HCT116 (cell line): ENCODE measurements around the gene CXADR.

ENCODE experiments used
- EZH2phosphoT487 ChIP-seq: fragments of 200-600 bp; IDR thresholded peaks from 2 replicates; pipeline ENCODE4 v1.6.1; 2018; ENCODE audit warnings: antibody characterized with exemption, borderline replicate concordance
- FOSL1 ChIP-seq: IDR thresholded peaks from 2 replicates; pipeline ENCODE4 v1.6.1; 2012; ENCODE audit warnings: low read depth
- JUND ChIP-seq: IDR thresholded peaks from 2 replicates; pipeline ENCODE4 v1.6.1; 2012
- POLR2A ChIP-seq: IDR thresholded peaks from 2 replicates; pipeline ENCODE4 v1.7.0; 2011; ENCODE audit warnings: borderline replicate concordance; ENCODE audit not compliant: insufficient read depth, insufficient read length; ENCODE audit errors: extremely low read depth
- POLR2AphosphoS5 ChIP-seq: IDR thresholded peaks from 2 replicates; pipeline ENCODE4 v1.6.1; 2011; ENCODE audit warnings: mild to moderate bottlenecking, low read depth, low read length, moderate library complexity
- SP1 ChIP-seq: IDR thresholded peaks from 2 replicates; pipeline ENCODE4 v1.6.1; 2012; ENCODE audit warnings: low read depth
- YY1 ChIP-seq: IDR thresholded peaks from 2 replicates; pipeline ENCODE4 v1.6.1; 2011; ENCODE audit warnings: low read length, low read depth, moderate library complexity, mild to moderate bottlenecking; ENCODE audit not compliant: insufficient replicate concordance; ENCODE audit errors: extremely low read depth
- TF ChIP-seq, protein P1 (sequence below), 3 experiments: fragments of 200-600 bp in 1 of 3; sonication (generic) in 1 of 3; IDR thresholded peaks in 2 of 3; conservative IDR thresholded peaks in 1 of 3; 2 replicates each; pipeline ENCODE4 v1.5.1; 2012 to 2017; ENCODE audit warnings: low read depth in 2 of 3, low read length in 2 of 3, antibody characterized with exemption in 1 of 3, borderline replicate concordance in 1 of 3, control low read depth in 1 of 3, mild to moderate bottlenecking in 1 of 3, mixed read lengths in 1 of 3, mixed run types in 1 of 3, moderate library complexity in 1 of 3; ENCODE audit not compliant: insufficient read depth in 1 of 3

DNA sequence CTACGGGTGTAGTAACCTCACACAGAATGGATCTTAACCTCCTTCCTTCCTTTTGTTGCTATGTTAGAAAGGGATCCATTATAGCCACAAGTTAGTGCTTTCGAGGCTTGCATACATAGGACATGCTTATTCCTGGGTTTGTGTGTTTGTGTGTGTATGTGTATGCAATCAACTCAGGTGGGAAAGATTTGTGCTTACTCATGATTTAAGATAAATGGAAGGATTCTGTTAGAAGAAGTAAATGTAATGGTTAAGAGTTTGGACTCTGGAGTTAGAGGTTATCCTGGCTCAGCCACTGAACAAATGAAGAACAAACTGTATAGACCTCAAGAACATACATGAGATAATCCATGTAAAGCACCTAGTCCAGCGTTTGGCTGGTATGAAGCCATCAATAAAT is 71.1 kb downstream of the CXADR start:
- TF ChIP-seq YY1: no peak
- no peak for TF ChIP-seq POLR2A
- TF ChIP-seq, protein P1, sequence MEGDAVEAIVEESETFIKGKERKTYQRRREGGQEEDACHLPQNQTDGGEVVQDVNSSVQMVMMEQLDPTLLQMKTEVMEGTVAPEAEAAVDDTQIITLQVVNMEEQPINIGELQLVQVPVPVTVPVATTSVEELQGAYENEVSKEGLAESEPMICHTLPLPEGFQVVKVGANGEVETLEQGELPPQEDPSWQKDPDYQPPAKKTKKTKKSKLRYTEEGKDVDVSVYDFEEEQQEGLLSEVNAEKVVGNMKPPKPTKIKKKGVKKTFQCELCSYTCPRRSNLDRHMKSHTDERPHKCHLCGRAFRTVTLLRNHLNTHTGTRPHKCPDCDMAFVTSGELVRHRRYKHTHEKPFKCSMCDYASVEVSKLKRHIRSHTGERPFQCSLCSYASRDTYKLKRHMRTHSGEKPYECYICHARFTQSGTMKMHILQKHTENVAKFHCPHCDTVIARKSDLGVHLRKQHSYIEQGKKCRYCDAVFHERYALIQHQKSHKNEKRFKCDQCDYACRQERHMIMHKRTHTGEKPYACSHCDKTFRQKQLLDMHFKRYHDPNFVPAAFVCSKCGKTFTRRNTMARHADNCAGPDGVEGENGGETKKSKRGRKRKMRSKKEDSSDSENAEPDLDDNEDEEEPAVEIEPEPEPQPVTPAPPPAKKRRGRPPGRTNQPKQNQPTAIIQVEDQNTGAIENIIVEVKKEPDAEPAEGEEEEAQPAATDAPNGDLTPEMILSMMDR (IDR thresholded peaks at IDR 0.05 in 2 of 3, conservative IDR thresholded peaks at IDR 0.05 in 1 of 3; ENCODE audit: borderline replicate concordance in 1 of 3, insufficient read depth in 1 of 3, low read depth in 2 of 3, low read length in 2 of 3): no peak
- TF ChIP-seq FOSL1: no peak
- no peak for TF ChIP-seq POLR2AphosphoS5
- TF ChIP-seq EZH2phosphoT487: no peak
- TF ChIP-seq SP1: no peak
- TF ChIP-seq JUND: no peak
